Measurements from ENCODE around the gene RAB37. TPM values are rescaled to one million over a fixed set of nuclear protein-coding genes. Genes with fewer than 3 reads are reported as not detected.

The RAB37 gene
- total RNA-seq, 1 donor from 2014 or later = under 0.01 TPM

DNA sequence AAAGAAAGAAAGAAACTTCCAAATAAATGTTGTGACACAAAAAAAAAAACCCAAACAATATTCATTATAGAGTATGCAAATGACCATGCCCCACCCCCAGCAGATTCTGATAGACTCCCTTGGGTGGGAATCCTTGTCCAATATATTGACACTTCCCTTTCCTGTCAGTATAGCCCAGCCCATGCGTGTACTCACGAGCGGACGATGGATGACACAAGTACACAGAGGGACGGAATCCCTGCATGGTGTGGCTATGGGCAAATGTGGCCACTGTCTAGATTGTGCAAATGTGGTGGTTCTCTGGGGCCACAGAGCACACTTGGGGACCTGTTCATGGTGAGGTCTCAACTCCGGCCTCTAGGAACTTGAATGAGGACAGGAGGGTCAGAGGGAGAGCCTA is 3.1 kb downstream of the RAB37 start:
- DNase-seq (ENCODE audit: low read depth) (no peak), FAIRE-seq (no peak)
- Histone ChIP-seq H3K36me3 (ENCODE audit: control insufficient read depth, insufficient read depth, low read length) (no peaks in the 10 kb centered on the region), H3K4me3 (ENCODE audit: low read depth, low read length) (no peak overlapping the region), H3K27me3 (ENCODE audit: control insufficient read depth, insufficient read depth, low read length) (peaks cover 6% of the 10 kb centered on the region)
- TF ChIP-seq, protein P1, sequence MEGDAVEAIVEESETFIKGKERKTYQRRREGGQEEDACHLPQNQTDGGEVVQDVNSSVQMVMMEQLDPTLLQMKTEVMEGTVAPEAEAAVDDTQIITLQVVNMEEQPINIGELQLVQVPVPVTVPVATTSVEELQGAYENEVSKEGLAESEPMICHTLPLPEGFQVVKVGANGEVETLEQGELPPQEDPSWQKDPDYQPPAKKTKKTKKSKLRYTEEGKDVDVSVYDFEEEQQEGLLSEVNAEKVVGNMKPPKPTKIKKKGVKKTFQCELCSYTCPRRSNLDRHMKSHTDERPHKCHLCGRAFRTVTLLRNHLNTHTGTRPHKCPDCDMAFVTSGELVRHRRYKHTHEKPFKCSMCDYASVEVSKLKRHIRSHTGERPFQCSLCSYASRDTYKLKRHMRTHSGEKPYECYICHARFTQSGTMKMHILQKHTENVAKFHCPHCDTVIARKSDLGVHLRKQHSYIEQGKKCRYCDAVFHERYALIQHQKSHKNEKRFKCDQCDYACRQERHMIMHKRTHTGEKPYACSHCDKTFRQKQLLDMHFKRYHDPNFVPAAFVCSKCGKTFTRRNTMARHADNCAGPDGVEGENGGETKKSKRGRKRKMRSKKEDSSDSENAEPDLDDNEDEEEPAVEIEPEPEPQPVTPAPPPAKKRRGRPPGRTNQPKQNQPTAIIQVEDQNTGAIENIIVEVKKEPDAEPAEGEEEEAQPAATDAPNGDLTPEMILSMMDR (IDR thresholded peaks at IDR 0.05; ENCODE audit: insufficient read depth, low read length, severe bottlenecking) = no peak

DNA sequence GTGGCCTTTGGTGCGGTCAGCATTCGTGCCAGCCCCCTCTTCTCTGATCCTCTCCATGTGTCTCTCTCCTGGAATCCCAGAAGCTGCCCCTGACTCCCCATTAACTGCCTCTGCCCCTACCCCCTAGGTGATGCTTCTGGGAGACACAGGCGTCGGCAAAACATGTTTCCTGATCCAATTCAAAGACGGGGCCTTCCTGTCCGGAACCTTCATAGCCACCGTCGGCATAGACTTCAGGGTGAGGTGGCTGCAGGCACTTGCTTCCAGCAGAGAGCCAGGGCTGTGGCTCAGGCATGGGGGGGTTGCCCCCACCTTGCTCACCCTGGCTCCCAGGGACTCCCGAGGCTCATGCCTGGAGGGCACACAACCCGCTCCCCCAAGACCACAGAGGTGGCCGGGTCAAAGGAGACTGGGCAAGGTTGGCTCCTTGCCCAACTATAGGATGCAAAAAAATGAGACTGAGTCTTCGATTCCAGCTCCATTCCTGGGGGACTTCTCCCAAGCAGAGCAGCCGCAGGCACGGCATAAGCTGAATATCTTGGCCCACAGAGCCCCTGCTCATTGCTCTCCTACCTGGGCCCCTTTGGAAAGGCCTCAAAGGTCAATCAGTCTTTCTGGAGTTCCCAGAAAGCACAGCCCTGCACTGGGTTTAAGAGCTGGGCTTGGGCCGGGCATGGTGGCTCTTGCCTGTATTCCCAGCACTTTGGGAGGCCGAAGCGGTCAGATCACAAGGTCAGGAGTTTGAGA is 3.8 kb downstream of the RAB37 start:
- no peak for FAIRE-seq
- no peaks in the 10 kb centered on the region for H3K36me3 ChIP-seq (ENCODE audit: control insufficient read depth, insufficient read depth, low read length)
- peaks cover 6% of the 10 kb centered on the region for H3K27me3 ChIP-seq (ENCODE audit: control insufficient read depth, insufficient read depth, low read length)

DNA sequence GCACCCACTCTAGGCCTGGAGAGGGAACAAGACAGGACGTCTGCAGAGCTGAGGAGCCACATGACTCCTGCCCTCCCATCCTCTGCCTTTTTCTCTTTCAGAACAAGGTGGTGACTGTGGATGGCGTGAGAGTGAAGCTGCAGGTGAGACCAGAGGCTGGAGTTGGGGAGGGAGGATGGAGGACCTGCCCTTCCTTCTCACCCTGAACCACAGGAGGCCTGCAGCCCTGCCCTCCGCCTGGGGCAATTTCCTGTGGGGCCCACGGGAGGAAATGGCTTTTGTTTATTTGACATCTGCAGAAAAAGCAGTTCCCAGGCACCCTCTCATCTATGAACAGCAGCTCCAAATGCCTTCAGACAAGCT is 5.1 kb downstream of the RAB37 start:
- Histone ChIP-seq H3K36me3 (ENCODE audit: control insufficient read depth, insufficient read depth, low read length) (no peaks in the 10 kb centered on the region), H3K27me3 (ENCODE audit: control insufficient read depth, insufficient read depth, low read length) (peaks cover 3% of the 10 kb centered on the region), H3K4me3 (ENCODE audit: low read depth, low read length) (no peak overlapping the region)
- DNase-seq (ENCODE audit: low read depth) = no peak
- TF ChIP-seq, protein P1 (IDR thresholded peaks at IDR 0.05; ENCODE audit: insufficient read depth, low read length, severe bottlenecking) = no peak
- FAIRE-seq = peak; percentile 32

More for the DNA sequence above, 3.8 kb downstream of the RAB37 start:
- no peak for DNase-seq (ENCODE audit: low read depth)
- TF ChIP-seq, protein P1 (IDR thresholded peaks at IDR 0.05; ENCODE audit: insufficient read depth, low read length, severe bottlenecking) = no peak
- no peak overlapping the region for H3K4me3 ChIP-seq (ENCODE audit: low read depth, low read length)

DNA sequence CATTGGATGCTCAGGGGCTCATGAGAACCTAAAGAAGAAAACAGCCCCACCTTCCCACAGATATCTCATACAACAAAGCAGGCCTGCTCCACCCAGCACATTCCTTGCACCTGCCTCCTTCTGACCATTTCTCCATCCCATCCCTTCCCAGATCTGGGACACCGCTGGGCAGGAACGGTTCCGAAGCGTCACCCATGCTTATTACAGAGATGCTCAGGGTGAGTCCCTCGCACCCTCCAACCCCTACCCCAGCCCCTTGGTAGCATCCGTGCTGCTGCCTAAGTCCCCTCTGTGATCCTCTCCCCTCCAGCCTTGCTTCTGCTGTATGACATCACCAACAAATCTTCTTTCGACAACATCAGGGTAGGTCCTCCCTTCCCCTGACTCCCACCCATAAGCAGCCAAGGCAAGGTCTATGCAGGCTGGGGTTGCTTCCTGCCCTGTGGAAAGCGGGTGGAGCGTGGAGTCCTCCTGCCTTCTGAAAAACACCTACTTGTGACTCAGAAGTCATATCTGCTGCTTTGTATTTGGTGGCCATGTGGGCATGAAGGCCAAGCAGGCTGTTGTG is 6.0 kb downstream of the RAB37 start:
- DNase-seq (ENCODE audit: low read depth) (no peak), FAIRE-seq (no peak)
- no peak overlapping the region for H3K4me3 ChIP-seq (ENCODE audit: low read depth, low read length)
- H3K27me3 ChIP-seq (ENCODE audit: control insufficient read depth, insufficient read depth, low read length) = peaks cover 1% of the 10 kb centered on the region
- TF ChIP-seq, protein P1 (IDR thresholded peaks at IDR 0.05; ENCODE audit: insufficient read depth, low read length, severe bottlenecking) = no peak
- no peaks in the 10 kb centered on the region for H3K36me3 ChIP-seq (ENCODE audit: control insufficient read depth, insufficient read depth, low read length)

DNA sequence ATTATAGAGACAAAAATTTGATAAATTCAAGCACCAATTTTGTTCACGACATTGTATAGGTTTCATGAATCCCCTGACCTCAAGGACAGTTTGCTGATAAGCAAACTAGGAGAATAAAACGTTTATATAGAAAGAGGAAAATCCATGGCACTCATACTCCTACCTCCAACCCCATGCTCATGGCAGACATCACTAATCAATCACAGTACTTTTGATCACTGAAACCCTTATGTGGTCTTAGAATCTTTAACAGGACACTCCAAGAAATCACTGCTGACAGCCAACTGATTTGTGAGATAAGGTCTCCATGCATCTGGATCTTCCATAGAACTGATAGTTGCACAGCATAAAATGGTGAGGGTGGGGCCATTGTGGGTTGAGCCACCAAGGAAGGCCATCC is 6.7 kb downstream of the RAB37 start:
- DNase-seq (ENCODE audit: low read depth) (no peak), FAIRE-seq (no peak)
- TF ChIP-seq, protein P1 (IDR thresholded peaks at IDR 0.05; ENCODE audit: insufficient read depth, low read length, severe bottlenecking) = no peak

More for the DNA sequence above, 6.7 kb downstream of the RAB37 start:
- Histone ChIP-seq H3K36me3 (ENCODE audit: control insufficient read depth, insufficient read depth, low read length) (no peaks in the 10 kb centered on the region), H3K4me3 (ENCODE audit: low read depth, low read length) (no peak overlapping the region), H3K27me3 (ENCODE audit: control insufficient read depth, insufficient read depth, low read length) (no peaks in the 10 kb centered on the region)

Data from bronchial epithelial cell (primary cell).